Panc1 (cell line): Measurements from ENCODE around the gene MAMLD1.

Source experiments
- REST ChIP-seq, 2 experiments: IDR thresholded peaks; 2 replicates each; pipeline ENCODE4 v1.6.1; 2011 to 2012; ENCODE audit warnings: low read depth in 2 of 2, control low read depth in 1 of 2, low read length in 1 of 2, mild to moderate bottlenecking in 1 of 2, moderate library complexity in 1 of 2; ENCODE audit not compliant: insufficient read depth in 1 of 2
- TCF7L2 ChIP-seq: IDR thresholded peaks from 2 replicates; pipeline ENCODE4 v1.6.1; 2011; ENCODE audit warnings: mild to moderate bottlenecking, low read depth, low read length, inconsistent platforms
- TF ChIP-seq, protein P1 (sequence below): fragments of 450-650 bp; IDR thresholded peaks from 2 replicates; pipeline ENCODE4 v1.5.1; 2017; ENCODE audit warnings: mild to moderate bottlenecking

GRCh38 chrX:150454083-150454482 lies 91.0 kb downstream of the MAMLD1 start:
- TF ChIP-seq REST (IDR thresholded peaks at IDR 0.05; ENCODE audit: insufficient read depth in 1 of 2, low read depth in 2 of 2, low read length in 1 of 2) = no peak
- TF ChIP-seq, protein P1, sequence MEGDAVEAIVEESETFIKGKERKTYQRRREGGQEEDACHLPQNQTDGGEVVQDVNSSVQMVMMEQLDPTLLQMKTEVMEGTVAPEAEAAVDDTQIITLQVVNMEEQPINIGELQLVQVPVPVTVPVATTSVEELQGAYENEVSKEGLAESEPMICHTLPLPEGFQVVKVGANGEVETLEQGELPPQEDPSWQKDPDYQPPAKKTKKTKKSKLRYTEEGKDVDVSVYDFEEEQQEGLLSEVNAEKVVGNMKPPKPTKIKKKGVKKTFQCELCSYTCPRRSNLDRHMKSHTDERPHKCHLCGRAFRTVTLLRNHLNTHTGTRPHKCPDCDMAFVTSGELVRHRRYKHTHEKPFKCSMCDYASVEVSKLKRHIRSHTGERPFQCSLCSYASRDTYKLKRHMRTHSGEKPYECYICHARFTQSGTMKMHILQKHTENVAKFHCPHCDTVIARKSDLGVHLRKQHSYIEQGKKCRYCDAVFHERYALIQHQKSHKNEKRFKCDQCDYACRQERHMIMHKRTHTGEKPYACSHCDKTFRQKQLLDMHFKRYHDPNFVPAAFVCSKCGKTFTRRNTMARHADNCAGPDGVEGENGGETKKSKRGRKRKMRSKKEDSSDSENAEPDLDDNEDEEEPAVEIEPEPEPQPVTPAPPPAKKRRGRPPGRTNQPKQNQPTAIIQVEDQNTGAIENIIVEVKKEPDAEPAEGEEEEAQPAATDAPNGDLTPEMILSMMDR = no peak
- TF ChIP-seq TCF7L2 = no peak
